HK-2 (cell line): ENCODE measurements around the gene TWF1.

Experiments used
- DNase-seq: peaks from one replicate; pipeline ENCODE4 v3.0.0-alpha.2; 2018; ENCODE audit not compliant: unreplicated experiment

Gene TWF1

GRCh38 chr12:43805860-43806736 is at the start of gene TWF1:
Gene TWF1 (minus strand): TSS chr12:43806317. CDS start chr12:43806245, 72 bp downstream.
- peak; percentile 87 for DNase-seq

- no peak for DNase-seq
Observed at GRCh38 chr12:43852744-43853143, 46.6 kb upstream of the TWF1 start.

DNA sequence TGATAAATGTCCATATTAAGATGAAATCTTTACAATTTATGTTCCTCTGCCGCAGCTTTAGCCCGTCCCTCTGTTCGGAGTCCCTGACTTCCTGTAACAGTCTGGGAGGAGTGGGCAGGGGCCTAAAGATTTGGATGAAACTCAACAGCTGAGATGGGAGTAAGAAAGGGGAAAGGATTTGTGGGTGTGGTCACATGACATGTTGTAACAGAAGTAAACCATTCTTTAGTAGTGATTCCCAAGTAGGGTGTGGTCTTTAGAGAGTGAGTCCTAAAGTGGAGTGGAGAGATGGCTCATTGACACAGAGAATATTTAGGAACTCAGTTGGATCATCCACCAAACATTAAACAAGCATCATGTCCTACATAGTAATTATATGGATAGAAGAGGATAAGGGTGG is 42.7 kb upstream of the TWF1 start:
- no peak for DNase-seq

- DNase-seq, result no peak
Observed at GRCh38 chr12:43848226-43848507, 42.0 kb upstream of the TWF1 start.

- DNase-seq, result peak; percentile 5
Observed at GRCh38 chr12:43847425-43848225, 41.5 kb upstream of the TWF1 start.

- DNase-seq, result no peak
Observed at GRCh38 chr12:43842259-43842658, 36.1 kb upstream of the TWF1 start.

DNA sequence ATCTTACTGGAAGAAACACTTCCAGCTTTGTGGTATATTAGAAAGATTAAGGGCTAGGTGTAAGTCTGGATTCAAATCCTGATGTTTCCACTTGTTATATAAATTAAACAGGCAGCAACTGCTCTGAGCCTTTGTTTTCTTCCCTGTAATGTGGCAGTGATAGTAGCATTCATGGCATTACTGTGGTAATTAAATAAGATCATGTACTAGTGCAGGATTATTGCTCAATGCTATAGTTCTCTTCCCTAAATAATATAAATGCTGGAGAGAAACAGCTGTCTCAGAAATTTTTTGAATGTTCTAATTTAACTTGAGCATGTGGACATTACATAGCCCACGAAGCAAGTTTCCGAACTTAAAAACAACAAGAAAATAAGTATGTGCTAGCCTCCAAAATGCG is 35.1 kb upstream of the TWF1 start:
- DNase-seq, result no peak

- DNase-seq, result no peak
Observed at GRCh38 chr12:43840338-43840737, 34.2 kb upstream of the TWF1 start.

GRCh38 chr12:43836475-43836989 is 30.4 kb upstream of the TWF1 start:
- no peak for DNase-seq

- peak; percentile 73 for DNase-seq
Observed at GRCh38 chr12:43835656-43836474, 29.7 kb upstream of the TWF1 start, which contains the start of gene TMEM117. Gene TMEM117 (plus strand): TSS chr12:43836081.

DNA sequence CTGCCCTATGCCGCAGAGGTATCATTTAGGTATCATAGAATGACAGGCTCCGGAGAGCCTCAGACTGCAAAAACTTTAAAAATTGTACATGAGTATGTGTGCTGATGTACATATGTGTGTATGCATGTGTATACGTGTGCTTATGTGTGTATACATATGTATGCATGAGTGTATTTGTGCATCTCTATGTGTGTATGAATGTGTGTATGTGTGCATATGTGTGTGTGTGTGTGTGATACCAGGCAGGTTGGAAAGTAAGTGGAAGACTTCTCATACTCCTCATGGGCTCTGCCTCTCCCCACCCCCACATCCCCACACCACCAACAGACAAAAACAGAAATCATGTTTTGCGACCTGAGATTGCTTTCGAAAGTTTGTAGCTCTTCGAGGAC is 29.1 kb upstream of the TWF1 start:
- no peak for DNase-seq

DNA sequence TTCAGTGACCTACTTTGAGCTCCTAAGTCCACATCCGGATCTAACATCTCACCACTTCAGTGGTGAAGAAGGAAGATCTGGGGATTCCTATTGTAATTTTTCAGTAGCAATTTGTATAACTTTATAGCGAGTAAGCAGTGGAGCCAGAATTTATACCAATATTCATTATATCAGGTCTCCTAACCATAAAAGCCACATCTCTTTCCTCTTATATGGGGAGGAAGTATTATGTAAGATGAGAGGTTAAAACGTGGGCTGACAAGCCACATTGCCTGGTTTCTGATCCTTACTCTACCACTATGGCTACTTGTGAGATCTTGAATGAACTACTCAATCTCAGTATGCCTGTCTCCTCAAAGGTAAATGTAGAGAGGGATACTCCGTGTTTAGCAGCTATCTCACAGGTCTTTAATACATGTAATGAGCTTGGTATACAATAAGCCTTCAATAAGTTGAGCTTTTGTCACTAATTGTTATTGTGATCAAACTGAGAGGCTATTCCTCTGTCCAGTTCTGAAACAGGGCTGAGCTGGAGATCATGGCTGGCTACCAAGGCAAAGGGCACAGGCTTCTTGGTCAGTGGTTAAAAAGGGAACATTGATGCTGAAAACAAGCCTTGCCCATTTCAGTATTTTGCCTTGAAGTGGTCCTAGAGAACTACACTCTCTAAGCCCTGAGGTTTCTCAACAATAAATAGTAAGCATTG is 26.5 kb upstream of the TWF1 start:
- DNase-seq, result no peak

DNA sequence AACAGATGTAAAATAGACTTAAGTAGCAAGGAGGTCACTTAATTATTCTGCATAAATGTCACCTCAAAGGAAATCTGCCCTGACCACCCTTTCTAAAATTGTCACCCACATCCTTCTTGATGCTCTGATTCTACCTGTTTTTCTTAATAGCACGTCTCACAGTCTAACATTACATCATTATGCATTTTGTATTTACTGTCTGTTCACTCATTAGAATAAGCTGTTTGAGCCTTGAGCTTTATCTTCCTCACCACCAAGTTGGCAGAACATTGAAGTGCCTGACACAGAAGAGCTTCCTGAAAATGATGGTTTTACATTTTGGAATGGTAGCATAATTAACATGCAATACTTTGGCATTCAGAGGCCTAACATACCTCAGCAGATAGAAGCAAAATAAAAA is 21.0 kb upstream of the TWF1 start:
- no peak for DNase-seq

DNA sequence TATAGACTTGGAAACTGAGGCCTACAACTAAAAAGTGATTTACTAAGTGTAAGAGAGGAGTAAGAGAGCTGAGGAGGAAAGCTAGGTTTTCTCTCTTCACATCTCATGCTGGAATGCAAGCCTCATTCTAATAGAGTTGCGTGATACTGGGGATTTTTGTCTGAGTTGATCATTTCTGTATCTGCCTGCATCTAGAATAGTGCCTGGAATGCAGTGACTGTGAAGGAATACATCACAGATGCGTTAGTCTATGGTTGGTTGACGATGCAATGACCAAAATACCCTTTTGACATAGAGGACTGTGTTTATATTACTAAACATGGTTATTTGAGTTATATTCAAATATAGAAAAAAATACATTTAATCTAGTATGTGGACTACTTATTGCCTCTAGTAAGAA is 20.6 kb upstream of the TWF1 start:
- no peak for DNase-seq

DNA sequence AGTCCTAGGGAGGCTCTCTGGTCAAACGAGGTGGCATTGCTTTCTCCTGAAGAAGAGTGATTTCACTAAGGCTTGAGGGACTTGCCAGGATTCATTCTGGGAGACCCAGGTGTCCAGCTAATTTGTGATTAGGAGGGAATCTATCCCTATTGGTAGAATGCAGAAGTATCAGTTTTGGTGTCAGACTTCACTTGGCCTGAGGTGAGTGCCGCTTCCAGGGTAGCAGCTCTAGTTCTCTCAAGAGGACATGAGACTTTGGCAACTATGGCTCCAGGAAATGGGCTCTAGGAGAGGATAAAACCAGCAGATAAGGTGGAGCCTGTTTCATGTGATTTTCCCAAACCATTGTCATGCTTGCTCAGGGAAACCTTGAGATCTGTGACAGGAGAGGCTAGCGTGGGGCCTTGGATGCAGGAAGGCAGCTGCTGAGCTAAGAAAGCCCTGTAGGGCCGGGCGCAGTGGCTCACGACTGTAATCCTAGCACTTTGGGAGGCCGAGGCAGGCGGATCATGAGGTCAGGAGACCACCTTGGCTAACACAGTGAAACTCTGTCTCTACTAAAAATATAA is 18.2 kb upstream of the TWF1 start:
- DNase-seq, result no peak

DNA sequence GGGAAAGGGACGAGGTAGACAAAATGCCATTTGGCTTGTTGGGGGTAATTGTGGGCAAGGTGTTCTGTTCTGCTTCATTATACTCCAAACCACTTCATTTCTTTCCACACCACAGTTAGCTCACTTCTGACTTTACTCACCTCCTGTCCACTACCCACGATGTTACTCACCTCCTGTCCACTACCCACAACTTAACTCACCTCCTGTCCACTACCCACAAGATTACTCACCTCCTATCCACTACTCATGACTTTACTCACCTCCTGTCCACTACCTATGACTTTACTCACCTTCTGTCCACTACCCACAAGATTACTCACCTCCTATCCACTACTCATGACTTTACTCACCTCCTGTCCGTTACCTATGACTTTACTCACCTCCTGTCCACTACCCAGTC is 10.1 kb upstream of the TWF1 start:
- peak; percentile 15 for DNase-seq

DNA sequence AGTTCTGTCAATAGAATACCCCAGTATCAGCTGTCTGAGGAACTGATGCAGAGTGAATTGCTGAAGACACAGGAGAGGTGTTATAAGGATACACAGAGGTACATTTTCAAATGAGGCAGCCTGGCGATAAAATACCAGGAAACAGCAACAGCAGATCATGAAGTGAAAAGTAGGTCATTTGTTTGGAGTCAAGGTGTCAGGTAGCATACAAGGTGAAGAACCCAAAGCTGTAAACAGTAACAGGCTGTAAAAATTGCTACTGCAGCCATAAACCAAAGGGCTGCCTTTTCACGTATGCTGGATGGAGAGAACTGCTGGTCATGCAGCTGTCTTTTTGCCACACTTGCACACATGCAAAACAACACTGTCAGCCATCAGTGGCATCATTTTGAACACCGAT is 9.3 kb upstream of the TWF1 start:
- no peak for DNase-seq

DNA sequence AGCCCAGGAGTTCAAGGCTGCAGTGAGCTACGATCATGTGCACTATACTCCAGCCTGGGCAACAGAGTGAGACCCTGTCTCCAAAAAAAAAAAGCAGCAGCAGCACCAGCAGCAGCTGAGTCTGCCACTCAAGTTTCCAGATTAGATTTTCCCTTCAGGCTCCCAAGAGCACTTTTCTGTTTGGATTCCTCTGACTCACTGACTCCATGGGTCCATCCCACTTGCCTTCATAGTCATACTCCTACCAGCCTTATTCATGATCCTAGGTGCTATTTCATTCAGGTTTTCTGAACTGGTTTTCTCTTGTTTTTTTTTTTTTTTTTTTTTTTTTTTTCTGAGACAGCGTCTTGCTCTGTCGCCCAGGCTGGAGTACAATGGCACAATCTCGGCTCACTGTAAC is 6.8 kb upstream of the TWF1 start:
- DNase-seq, result no peak

- no peak for DNase-seq
Observed at GRCh38 chr12:43812057-43812456, 5.9 kb upstream of the TWF1 start.

GRCh38 chr12:43807386-43807785 is 1.3 kb upstream of the TWF1 start:
- DNase-seq, result no peak

- no peak for DNase-seq
Observed at GRCh38 chr12:43806737-43807072, 588 bp upstream of the TWF1 start.
